HG03469 (cell line): Measurements from ENCODE around the gene NOL11.
"Not testable (repeated sequence)": the region's sequence is repeated elsewhere in the genome, so short reads cannot be mapped to it uniquely, and the experiment has no call there.

Experiments
- ATAC-seq: cut with Tn5 transposase; IDR thresholded peaks from one replicate; pipeline ENCODE4 v1.9.1; 2021; ENCODE audit warnings: mild to moderate bottlenecking, moderate library complexity, moderate number of reproducible peaks; ENCODE audit not compliant: unreplicated experiment

NOL11 gene

GRCh38 chr17:67752160-67752559, 34.4 kb downstream of the NOL11 start:
- ATAC-seq: not testable (repeated sequence)

- no peak for ATAC-seq
Observed at GRCh38 chr17:67753026-67753425, 35.3 kb downstream of the NOL11 start.

DNA sequence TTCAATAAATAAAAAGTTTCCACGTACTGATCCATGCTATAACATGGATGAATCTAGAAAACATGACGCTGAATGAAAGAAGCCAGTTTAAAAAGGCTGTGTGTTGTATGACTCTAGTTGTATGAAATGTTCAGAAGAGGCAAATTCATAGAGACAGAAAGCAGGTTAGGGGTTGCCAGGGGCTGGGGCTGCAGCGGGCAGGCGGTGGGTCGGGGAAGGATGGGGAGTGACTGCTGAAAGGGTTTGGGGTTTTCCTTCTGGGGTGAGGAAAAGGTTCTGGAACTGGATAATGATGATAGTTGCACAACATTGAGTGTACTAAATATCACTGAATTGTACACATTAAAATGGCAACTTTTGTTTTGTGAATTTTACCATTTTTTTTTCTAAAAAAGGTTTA, 36.3 kb downstream of the NOL11 start:
- ATAC-seq: no peak

DNA sequence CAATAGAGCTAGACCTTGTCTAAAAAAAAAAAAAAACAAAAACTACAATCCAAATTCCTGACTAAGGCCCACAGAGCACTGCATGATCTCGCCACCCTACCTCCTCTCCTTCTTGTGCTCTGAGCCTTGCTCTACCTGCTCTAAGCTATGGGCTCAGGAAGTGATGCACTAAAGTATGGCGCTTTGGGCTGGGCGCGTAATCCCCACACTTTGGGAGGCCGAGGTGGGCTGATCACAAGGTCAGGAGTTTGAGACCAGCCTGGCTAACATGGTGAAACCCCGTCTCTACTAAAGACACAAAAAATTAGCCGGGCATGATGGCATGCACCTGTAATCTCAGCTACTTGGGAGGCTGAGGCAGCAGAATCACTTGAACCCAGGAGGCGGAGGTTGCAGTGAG, 37.0 kb downstream of the NOL11 start:
- not testable (repeated sequence) for ATAC-seq

GRCh38 chr17:67756766-67757165, 39.0 kb downstream of the NOL11 start:
- not testable (repeated sequence) for ATAC-seq

- ATAC-seq: no peak
Observed at GRCh38 chr17:67759355-67760171, 41.8 kb downstream of the NOL11 start.

DNA sequence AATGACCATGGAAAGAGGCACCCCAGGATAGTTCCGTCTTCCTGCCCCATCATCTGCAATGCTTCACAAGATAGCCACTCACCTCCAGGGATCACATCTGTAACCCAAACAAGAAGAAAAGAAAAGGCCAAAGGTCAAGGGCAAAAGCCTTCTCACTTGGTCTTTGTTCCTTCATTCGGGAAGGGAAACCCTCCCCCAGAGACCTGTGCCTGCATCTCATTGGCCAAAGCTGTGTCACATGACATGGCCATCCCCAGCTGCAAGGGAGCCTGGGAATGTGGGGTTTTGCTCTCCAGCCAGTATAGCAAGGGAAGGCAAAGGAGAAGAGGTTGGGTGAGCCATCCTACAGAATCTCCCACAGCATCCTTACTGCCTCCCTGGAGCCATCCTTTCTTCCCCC, 47.9 kb downstream of the NOL11 start:
- ATAC-seq: no peak

GRCh38 chr17:67769231-67769630, 51.5 kb downstream of the NOL11 start:
- no peak for ATAC-seq

DNA sequence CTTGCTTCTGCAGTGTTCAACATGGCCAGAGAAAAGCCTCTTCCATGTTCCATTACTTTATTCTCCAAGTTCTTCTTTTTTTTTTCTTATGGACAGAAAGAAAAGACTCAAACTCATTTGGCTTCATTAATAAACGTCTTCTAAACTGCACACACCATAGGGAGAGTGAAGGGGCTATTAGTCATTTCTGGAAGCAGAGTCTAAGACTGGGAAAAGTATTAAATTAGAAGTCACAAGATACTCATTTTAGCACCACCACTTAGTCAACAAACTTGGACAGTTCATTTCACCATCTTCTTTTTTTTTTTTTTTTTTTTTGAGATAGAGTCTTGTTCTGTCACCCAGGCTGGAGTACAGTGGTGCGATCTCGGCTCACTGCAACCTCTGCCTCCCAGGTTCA, 52.8 kb downstream of the NOL11 start:
- no peak for ATAC-seq

GRCh38 chr17:67772679-67773078, 54.9 kb downstream of the NOL11 start:
- ATAC-seq: no peak

GRCh38 chr17:67773246-67773645, 55.5 kb downstream of the NOL11 start:
- no peak for ATAC-seq

GRCh38 chr17:67779098-67779672, 61.4 kb downstream of the NOL11 start:
- ATAC-seq: no peak

GRCh38 chr17:67784364-67785121, 66.8 kb downstream of the NOL11 start:
- ATAC-seq: no peak

GRCh38 chr17:67785122-67785477, 67.4 kb downstream of the NOL11 start:
- no peak for ATAC-seq

DNA sequence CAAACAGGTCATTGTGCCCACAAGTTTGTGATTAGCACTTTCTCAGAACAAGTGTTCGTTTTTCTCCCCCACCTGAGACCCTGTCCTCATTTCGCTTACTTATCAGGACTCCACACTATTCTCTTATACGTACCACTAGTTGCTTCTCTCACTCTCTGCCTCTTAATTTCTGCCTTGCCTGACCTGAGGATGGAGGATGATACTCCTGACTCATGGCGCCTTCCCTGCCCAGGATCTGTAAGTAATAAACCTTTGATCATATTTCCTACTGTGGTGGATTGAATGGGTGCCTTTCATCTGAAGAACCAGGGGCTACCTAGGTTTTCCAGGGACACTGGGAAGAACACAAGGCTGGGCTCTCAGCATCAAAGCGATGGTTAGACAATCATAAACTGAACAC, 67.8 kb downstream of the NOL11 start:
- ATAC-seq: no peak
